GM12878 (cell line): ENCODE data around the gene SCYGR2. TPM values are rescaled to one million over a fixed set of nuclear protein-coding genes. Genes with fewer than 3 reads are reported as not detected.

ENCODE experiments used
- ATAC-seq: fragments of 200-7000 bp; cut with Tn5 transposase; 3 replicates; pipeline ENCODE4 v1.9.1; 2020; ENCODE audit warnings: mild to moderate bottlenecking, moderate library complexity
- BruUV-seq: library from RNA; stranded (reverse); fragments of 400-500 nt; replicated peaks from 2 replicates; lab custom pipeline; 2021; lab: Mats Ljungman, UMichigan
- CTCF ChIA-PET: fragments of 300-600 bp; sonication (Branson Sonifier 250); formaldehyde crosslinking; extraction: SDS; loops from one replicate; lab custom pipeline; 2021; ENCODE audit warnings: inconsistent platforms; lab: Yijun Ruan, JAX
- POLR2A ChIA-PET: fragments of 350-600 bp; formaldehyde crosslinking; extraction: SDS; loops from one replicate; lab custom pipeline; 2021; ENCODE audit warnings: inconsistent platforms; lab: Charles Lee
- RAD21 ChIA-PET: fragments of 300-600 bp; sonication (Branson Sonifier 250); formaldehyde crosslinking; loops from one replicate; lab custom pipeline; 2023; ENCODE audit warnings: antibody characterized with exemption; ENCODE audit not compliant: unreplicated experiment; lab: Charles Lee
- SMC1A ChIA-PET: fragments of 300-600 bp; sonication (Branson Sonifier 250); formaldehyde crosslinking; loops from one replicate; lab custom pipeline; 2023; ENCODE audit not compliant: unreplicated experiment, uncharacterized antibody; lab: Charles Lee
- DNase-seq: peaks from one replicate; pipeline ENCODE4 v3.0.0-alpha.2; 2011; ENCODE audit warnings: low read depth, low spot score
- FAIRE-seq: peaks from 3 replicates; lab custom pipeline; 2011; peaks lifted over from hg19 to GRCh38; lab: Jason Lieb, UNC
- H2AFZ ChIP-seq: 2 replicates; pipeline ENCODE4 v1.6.0; 2011; ENCODE audit warnings: low read depth, low read length, control low read depth; ENCODE audit not compliant: control insufficient read depth
- H3K27ac ChIP-seq: 2 replicates; pipeline ENCODE4 v1.5.1; 2011; ENCODE audit warnings: control low read depth; ENCODE audit not compliant: control insufficient read depth, insufficient read depth
- H3K27me3 ChIP-seq, 2 experiments: replicated peaks in 1 of 2; 2 replicates each; pipeline versions ENCODE4 v1.6.0 to v1.6.1; 2011; ENCODE audit warnings: low read length in 1 of 2; ENCODE audit not compliant: control insufficient read depth in 2 of 2, insufficient read depth in 2 of 2
- H3K36me3 ChIP-seq, 2 experiments: 2 replicates each; pipeline ENCODE4 v1.5.1; 2011; ENCODE audit warnings: low read length in 1 of 2; ENCODE audit not compliant: control insufficient read depth in 2 of 2, insufficient read depth in 2 of 2
- H3K4me1 ChIP-seq: 2 replicates; pipeline ENCODE4 v1.6.1; 2011; ENCODE audit warnings: mild to moderate bottlenecking, low read length, moderate library complexity, mixed read lengths; ENCODE audit not compliant: control insufficient read depth, insufficient read depth
- H3K4me2 ChIP-seq: 2 replicates; pipeline ENCODE4 v1.6.0; 2011; ENCODE audit warnings: control low read depth; ENCODE audit not compliant: control insufficient read depth, insufficient read depth
- H3K4me3 ChIP-seq: fragments of 200-600 bp; sonication (generic); 2 replicates; pipeline ENCODE4 v1.5.1; 2016
- H3K79me2 ChIP-seq: 2 replicates; pipeline ENCODE4 v1.6.0; 2011; ENCODE audit warnings: low read length; ENCODE audit not compliant: control insufficient read depth, insufficient read depth
- H3K9ac ChIP-seq: 2 replicates; pipeline ENCODE4 v1.8.0; 2011; ENCODE audit warnings: low read length, control low read depth, mixed read lengths; ENCODE audit not compliant: control insufficient read depth, insufficient read depth
- H3K9me3 ChIP-seq: replicated peaks from 3 replicates; pipeline ENCODE4 v1.5.1; 2011; ENCODE audit warnings: mild to moderate bottlenecking, low read length; ENCODE audit not compliant: control insufficient read depth, insufficient read depth
- H4K20me1 ChIP-seq: 2 replicates; pipeline ENCODE4 v1.6.0; 2011; ENCODE audit not compliant: control insufficient read depth, insufficient read depth
- HDAC6 ChIP-seq: fragments of 200-600 bp; sonication (generic); IDR thresholded peaks from one replicate; pipeline ENCODE4 v1.8.0; 2017; ENCODE audit warnings: antibody characterized with exemption; ENCODE audit not compliant: unreplicated experiment
- IRF4 ChIP-seq: IDR thresholded peaks from 2 replicates; pipeline ENCODE4 v1.6.1; 2011; ENCODE audit warnings: low read depth, low read length
- MTA3 ChIP-seq: IDR thresholded peaks from 2 replicates; pipeline ENCODE4 v1.6.1; 2012; ENCODE audit warnings: low read length, inconsistent platforms, borderline replicate concordance
- PAX5 ChIP-seq: IDR thresholded peaks from 2 replicates; pipeline ENCODE4 v1.6.1; 2011; ENCODE audit warnings: low read depth, low read length, borderline replicate concordance
- PML ChIP-seq: IDR thresholded peaks from 2 replicates; pipeline ENCODE4 v1.6.1; 2012; ENCODE audit warnings: low read length, inconsistent platforms
- RUNX3 ChIP-seq: IDR thresholded peaks from 2 replicates; pipeline ENCODE4 v1.6.1; 2012; ENCODE audit warnings: low read length, inconsistent platforms
- SPI1 ChIP-seq: IDR thresholded peaks from 2 replicates; pipeline ENCODE4 v1.6.1; 2011; ENCODE audit warnings: low read depth, mild to moderate bottlenecking, low read length, moderate library complexity, borderline replicate concordance; ENCODE audit not compliant: insufficient read depth
- WGBS: methylation state at CpG from one replicate; pipeline ENCODE4 v1.1.6; 2016; ENCODE audit warnings: low lambda C conversion rate; ENCODE audit not compliant: insufficient replicate concordance, insufficient coverage; ENCODE audit errors: missing lambda C conversion rate; 5-methylcytosine and 5-hydroxymethylcytosine counted together
- in situ Hi-C: fragments of 300-500 bp; cut with MboI; formaldehyde crosslinking; loops from 9 replicates; pipeline ENCODE4 v1.14.3; 2018; ENCODE audit warnings: mixed read lengths
- intact Hi-C: fragments of 100-400 bp; cut with micrococcal nuclease; formaldehyde crosslinking; loops from one replicate; pipeline ENCODE4 v1.14.2; 2022; ENCODE audit not compliant: unreplicated experiment
- polyA plus RNA-seq, 11 experiments: library from polyadenylated mRNA; depleted of rRNA in 4 of 11; unstranded in 6 of 11; stranded (reverse) in 5 of 11; fragments of >200 nt; fragmentation: Nextera tagmentation in 4 of 11; fragmentation: Illumina TruSeq in 1 of 11; extraction: Ambion mirVana in 4 of 11; extraction: Trizol in 1 of 11; gene quantifications; 1 replicate in 1 of 11; 2 replicates in 10 of 11; pipeline versions ENCODE4 v1.2.1 to v1.2.3, GENCODE V29; 2011 to 2016; ENCODE audit warnings: inconsistent platforms in 2 of 11, missing spikeins in 2 of 11, low read depth in 1 of 11
- total RNA-seq, 4 experiments: library from RNA; depleted of rRNA in 3 of 4; stranded (reverse); fragments of >200 nt in 3 of 4; fragmentation: Illumina TruSeq in 1 of 4; extraction: Trizol in 1 of 4; gene quantifications; 2 replicates each; pipeline versions ENCODE4 v1.2.1 to v1.2.3, GENCODE V29; 2013 to 2021

Gene SCYGR2
- total and polyA plus RNA-seq, 10 of the 15 experiments (the other 5 are each of a cell fraction or from before 2014, with no cell fraction given), result not detected

DNA sequence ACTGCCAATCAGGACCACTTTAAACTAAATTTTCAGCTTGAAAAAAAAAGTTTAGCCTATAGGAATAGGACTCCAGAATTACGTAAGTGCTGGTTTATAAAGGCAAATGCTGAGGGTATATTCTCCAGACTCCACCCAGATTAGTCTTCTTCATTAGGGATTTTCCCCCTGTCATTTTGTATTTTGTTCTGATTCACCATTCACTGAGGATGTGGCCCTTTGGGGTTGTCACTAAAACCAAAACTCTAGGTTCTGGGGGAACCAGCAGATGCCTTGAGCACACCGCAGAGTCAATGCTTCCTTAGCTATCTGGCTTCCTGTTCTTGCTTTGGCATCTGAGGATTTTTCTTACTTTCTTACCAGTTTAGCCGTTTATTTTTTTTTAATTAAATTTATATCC lies 29.1 kb downstream of the SCYGR2 start (continued):
- TF ChIP-seq HDAC6 (no peak), PML (no peak), RUNX3 (peak; percentile 92), IRF4 (peak; percentile 51; the same call in 1 of the 2 replicates), PAX5 (0 out of 2 replicates have a peak, but pooled peaks have one; percentile 28), SPI1 (peak; percentile 68), MTA3 (no peak)
- TF ChIP-seq, all 136 proteins: peak for 17

DNA sequence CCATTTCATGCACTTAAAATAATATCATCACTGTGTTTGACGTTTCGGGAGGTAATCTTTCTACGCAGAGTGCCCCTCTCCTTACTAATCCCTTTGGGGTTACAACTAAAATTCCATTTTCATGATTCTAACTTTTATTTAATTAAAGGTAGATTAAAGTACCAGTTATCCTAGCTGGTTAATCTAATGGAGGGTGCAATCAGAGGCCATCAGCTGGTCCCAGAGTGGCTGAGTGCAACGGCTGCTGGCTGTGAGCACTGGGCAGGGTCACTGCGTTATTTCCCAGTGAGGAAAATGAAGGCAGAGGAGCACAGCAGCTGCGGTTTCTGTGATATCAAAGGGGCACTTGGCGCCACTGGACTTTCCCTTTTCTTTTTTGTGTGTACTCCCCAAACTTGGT lies 30.7 kb downstream of the SCYGR2 start:
- peaks cover 0 to 1% of the 10 kb centered on the region in 2 experiments; a peak in 1 of 4 replicates for H3K27me3 ChIP-seq
- BruUV-seq, result no TSS peak
- TF ChIP-seq RUNX3, result peak; percentile 39; the same call in 1 of the 2 replicates
- TF ChIP-seq SPI1, result no peak
- ChIA-PET POLR2A (no interaction called here), CTCF (interaction anchor here (1.2 kb wide), 1 partner anchor 149 kb away, joined by 3 read pairs; no protein-coding TSS in a partner anchor), SMC1A (interaction anchor here (1.6 kb wide), 1 partner anchor 156 kb away, joined by 5 read pairs; no protein-coding TSS in a partner anchor), RAD21 (no interaction called here)
- no peaks in the 10 kb centered on the region for H4K20me1 ChIP-seq
- H3K27ac ChIP-seq, result no peak overlapping the region
- no peak for ATAC-seq
- FAIRE-seq, result no peak
- H3K9me3 ChIP-seq, result no peaks in the 10 kb centered on the region
- intact Hi-C loops (no loop called here), in situ Hi-C loops (no loop called here)
- DNase-seq, result no peak
- H3K79me2 ChIP-seq, result no peaks in the 10 kb centered on the region
- no peaks in the 10 kb centered on the region for H3K36me3 ChIP-seq
- no peak overlapping the region for H3K9ac ChIP-seq
- no peak overlapping the region for H3K4me2 ChIP-seq
- no peaks in the 10 kb centered on the region for H3K4me1 ChIP-seq
- WGBS, result 79% methylated on average over 7 of the region's 7 CpGs
- H2AFZ ChIP-seq, result no peak overlapping the region
- H3K4me3 ChIP-seq, result no peak overlapping the region
